ENCODE measurements around the gene PBX1. TPM values are rescaled to one million over a fixed set of nuclear protein-coding genes. Genes with fewer than 3 reads are reported as not detected.

The PBX1 gene
- total RNA-seq, 1 donor from 2014 or later: not detected

- Mint-ChIP-seq H3K4me3 (ENCODE audit: low read depth) (no peak overlapping the region), H3K9me3 (no peaks in the 10 kb centered on the region), H3K36me3 (ENCODE audit: low read depth) (no peaks in the 10 kb centered on the region), H3K27me3 (ENCODE audit: low read depth) (peaks cover 3% of the 10 kb centered on the region), H3K27ac (no peak overlapping the region), H3K4me1 (ENCODE audit: low read depth) (no peaks in the 10 kb centered on the region)
- intact Hi-C loops (cut with micrococcal nuclease): loop anchor here (10.0 kb wide), 1 partner anchor 1259 kb away; no protein-coding TSS in a partner anchor
- DNase-seq (ENCODE audit: low spot score): no peak
These were observed 225.0 kb downstream of the PBX1 start for GRCh38 chr1:164783778-164784555.

DNA sequence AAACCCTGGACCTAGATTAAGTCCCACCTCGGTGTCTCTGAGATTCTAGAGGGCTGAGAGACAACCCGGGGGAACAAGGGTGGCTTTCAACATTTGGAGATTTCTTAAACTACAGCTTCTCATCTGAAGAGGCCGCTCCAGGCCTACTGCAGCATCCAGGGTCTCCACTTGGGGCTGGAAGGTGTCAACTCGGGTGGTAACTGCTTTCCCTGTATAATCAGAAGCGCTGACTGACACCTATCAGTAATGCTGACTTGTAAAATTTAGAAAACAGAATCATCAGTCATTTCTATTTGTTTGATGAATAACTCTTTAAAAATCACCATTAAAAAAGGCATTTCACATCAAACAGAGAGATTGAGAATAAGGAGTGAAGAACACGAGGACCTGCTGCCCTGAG is 226.0 kb downstream of the PBX1 start:
- Mint-ChIP-seq H3K4me1 (ENCODE audit: low read depth) (no peaks in the 10 kb centered on the region), H3K27ac (no peak overlapping the region), H3K27me3 (ENCODE audit: low read depth) (peaks cover 3% of the 10 kb centered on the region), H3K4me3 (ENCODE audit: low read depth) (no peak overlapping the region), H3K36me3 (ENCODE audit: low read depth) (no peaks in the 10 kb centered on the region), H3K9me3 (no peaks in the 10 kb centered on the region)
- DNase-seq (ENCODE audit: low spot score): no peak
- intact Hi-C loops (cut with micrococcal nuclease): loop anchor here (10.0 kb wide), 1 partner anchor 1260 kb away; no protein-coding TSS in a partner anchor

GRCh38 chr1:164785841-164786534 is 227.0 kb downstream of the PBX1 start:
- intact Hi-C loops (cut with micrococcal nuclease): loop anchor here (2.0 to 10.0 kb wide), 2 partner anchors 1261 to 1375 kb away; no protein-coding TSS in a partner anchor
- DNase-seq (ENCODE audit: low spot score): no peak
- Mint-ChIP-seq H3K9me3 (no peaks in the 10 kb centered on the region), H3K27ac (no peak overlapping the region), H3K27me3 (ENCODE audit: low read depth) (peaks cover 3% of the 10 kb centered on the region), H3K36me3 (ENCODE audit: low read depth) (no peaks in the 10 kb centered on the region), H3K4me1 (ENCODE audit: low read depth) (no peaks in the 10 kb centered on the region), H3K4me3 (ENCODE audit: low read depth) (no peak overlapping the region)

- H3K27ac Mint-ChIP-seq: no peak overlapping the region
- intact Hi-C loops (cut with micrococcal nuclease): loop anchor here (2.0 to 10.0 kb wide), 2 partner anchors 1262 to 1376 kb away; no protein-coding TSS in a partner anchor
- H3K27me3 Mint-ChIP-seq (ENCODE audit: low read depth): peaks cover 3% of the 10 kb centered on the region
- no peaks in the 10 kb centered on the region for H3K4me1 Mint-ChIP-seq (ENCODE audit: low read depth)
- H3K4me3 Mint-ChIP-seq (ENCODE audit: low read depth): no peak overlapping the region
- DNase-seq (ENCODE audit: low spot score): peak; percentile 41
- no peaks in the 10 kb centered on the region for H3K36me3 Mint-ChIP-seq (ENCODE audit: low read depth)
- no peaks in the 10 kb centered on the region for H3K9me3 Mint-ChIP-seq
These were observed 228.2 kb downstream of the PBX1 start for GRCh38 chr1:164786980-164787833.

DNA sequence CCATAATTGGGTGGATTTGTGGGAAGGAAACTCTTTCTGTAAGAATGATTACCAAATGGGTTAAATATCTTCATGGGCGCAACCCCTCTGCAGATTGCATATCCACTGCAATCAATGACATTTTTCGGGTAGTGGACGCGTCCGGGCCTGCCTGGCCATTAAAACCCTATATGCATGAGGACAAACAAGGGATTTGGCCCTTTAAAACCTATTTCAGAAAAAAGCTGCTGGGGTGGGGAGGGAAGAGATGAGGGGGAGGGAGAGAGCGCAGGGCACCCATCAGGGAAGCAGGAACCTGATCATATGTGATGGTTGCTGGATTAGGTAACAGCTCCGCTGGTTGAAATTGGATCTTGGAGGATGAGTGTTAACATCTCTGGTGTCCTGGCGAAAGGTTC is 228.8 kb downstream of the PBX1 start:
- H3K4me1 Mint-ChIP-seq (ENCODE audit: low read depth): no peaks in the 10 kb centered on the region
- H3K36me3 Mint-ChIP-seq (ENCODE audit: low read depth): no peaks in the 10 kb centered on the region
- H3K9me3 Mint-ChIP-seq: no peaks in the 10 kb centered on the region
- DNase-seq (ENCODE audit: low spot score): no peak
- H3K4me3 Mint-ChIP-seq (ENCODE audit: low read depth): no peak overlapping the region
- H3K27ac Mint-ChIP-seq: no peak overlapping the region
- intact Hi-C loops (cut with micrococcal nuclease): loop anchor here (2.0 to 10.0 kb wide), 2 partner anchors 1263 to 1377 kb away; no protein-coding TSS in a partner anchor
- peaks cover 3% of the 10 kb centered on the region for H3K27me3 Mint-ChIP-seq (ENCODE audit: low read depth)

DNA sequence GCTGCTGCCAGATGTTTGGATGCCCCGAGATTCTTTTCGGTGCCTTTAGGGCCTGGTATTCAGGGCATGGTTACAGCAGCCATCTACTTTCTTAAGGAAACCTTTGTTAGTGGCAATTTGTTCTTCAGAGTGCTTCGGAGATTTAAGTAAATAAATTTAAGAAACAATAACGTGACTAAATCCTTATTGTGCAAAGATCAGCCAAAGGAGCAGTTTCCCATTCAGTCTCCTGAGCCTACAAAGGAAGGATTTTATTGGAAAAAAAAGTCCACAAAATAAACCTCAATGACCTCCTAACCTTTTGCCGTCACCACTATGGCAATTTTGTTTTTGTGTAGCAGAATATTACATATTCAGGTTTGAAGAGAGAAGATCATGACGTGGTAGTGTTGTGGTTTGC is 231.1 kb downstream of the PBX1 start:
- intact Hi-C loops (cut with micrococcal nuclease): no loop called here
- Mint-ChIP-seq H3K36me3 (ENCODE audit: low read depth) (no peaks in the 10 kb centered on the region), H3K4me1 (ENCODE audit: low read depth) (no peaks in the 10 kb centered on the region), H3K27me3 (ENCODE audit: low read depth) (peaks cover 3% of the 10 kb centered on the region), H3K27ac (no peak overlapping the region), H3K4me3 (ENCODE audit: low read depth) (no peak overlapping the region), H3K9me3 (no peaks in the 10 kb centered on the region)
- no peak for DNase-seq (ENCODE audit: low spot score)

GRCh38 chr1:164792410-164793004 is 233.5 kb downstream of the PBX1 start:
- no peak overlapping the region for H3K27ac Mint-ChIP-seq
- no peak overlapping the region for H3K4me3 Mint-ChIP-seq (ENCODE audit: low read depth)
- H3K36me3 Mint-ChIP-seq (ENCODE audit: low read depth): no peaks in the 10 kb centered on the region
- no peaks in the 10 kb centered on the region for H3K9me3 Mint-ChIP-seq
- no peak for DNase-seq (ENCODE audit: low spot score)
- no peaks in the 10 kb centered on the region for H3K4me1 Mint-ChIP-seq (ENCODE audit: low read depth)
- peaks cover 1% of the 10 kb centered on the region for H3K27me3 Mint-ChIP-seq (ENCODE audit: low read depth)
- intact Hi-C loops (cut with micrococcal nuclease): no loop called here

DNA sequence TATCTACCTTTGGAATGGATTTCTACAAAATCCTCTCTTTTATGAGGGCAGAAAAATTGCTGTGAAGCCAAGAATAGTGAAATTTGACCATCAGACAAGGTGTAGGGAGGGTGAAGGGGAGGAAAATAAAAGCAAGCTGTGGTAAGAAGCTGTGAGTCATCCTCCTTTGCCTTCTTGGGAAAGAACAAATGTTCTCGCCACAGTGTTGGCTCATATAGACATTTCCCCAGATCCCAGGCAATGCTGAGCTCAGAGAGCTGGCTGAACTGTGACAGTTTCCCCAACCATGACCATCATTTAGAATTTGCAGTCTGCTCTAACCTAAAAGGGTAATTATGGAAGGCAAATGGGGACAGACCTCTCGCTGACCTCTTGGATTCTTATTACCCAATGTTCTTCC is 235.4 kb downstream of the PBX1 start:
- H3K36me3 Mint-ChIP-seq (ENCODE audit: low read depth): no peaks in the 10 kb centered on the region
- H3K4me3 Mint-ChIP-seq (ENCODE audit: low read depth): no peak overlapping the region
- intact Hi-C loops (cut with micrococcal nuclease): no loop called here
- H3K9me3 Mint-ChIP-seq: no peaks in the 10 kb centered on the region
- H3K27ac Mint-ChIP-seq: no peak overlapping the region
- no peak for DNase-seq (ENCODE audit: low spot score)
- no peaks in the 10 kb centered on the region for H3K27me3 Mint-ChIP-seq (ENCODE audit: low read depth)
- H3K4me1 Mint-ChIP-seq (ENCODE audit: low read depth): no peaks in the 10 kb centered on the region

DNA sequence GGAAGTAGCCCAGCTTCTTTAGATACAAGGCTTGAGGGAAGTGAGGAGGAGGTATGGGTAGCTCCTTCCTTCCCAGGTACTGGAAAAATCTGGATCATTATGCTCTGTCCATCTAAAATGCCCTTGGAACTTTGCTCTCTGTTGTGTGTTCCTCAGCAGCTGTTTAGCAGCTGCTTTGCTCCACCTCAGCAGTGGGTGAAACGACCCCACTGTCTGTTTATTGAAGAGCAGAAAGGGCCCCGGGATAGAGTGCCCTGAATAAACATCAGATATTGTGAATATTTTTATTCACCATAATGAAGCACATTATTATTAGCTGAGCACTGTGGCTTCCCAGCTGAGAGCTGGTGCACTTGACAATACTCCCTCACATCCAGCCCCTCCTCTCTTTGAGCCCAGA is 237.9 kb downstream of the PBX1 start:
- Mint-ChIP-seq H3K9me3 (no peaks in the 10 kb centered on the region), H3K36me3 (ENCODE audit: low read depth) (no peaks in the 10 kb centered on the region), H3K27ac (no peak overlapping the region), H3K4me3 (ENCODE audit: low read depth) (no peak overlapping the region), H3K4me1 (ENCODE audit: low read depth) (no peaks in the 10 kb centered on the region), H3K27me3 (ENCODE audit: low read depth) (no peaks in the 10 kb centered on the region)
- no peak for DNase-seq (ENCODE audit: low spot score)
- intact Hi-C loops (cut with micrococcal nuclease): no loop called here

DNA sequence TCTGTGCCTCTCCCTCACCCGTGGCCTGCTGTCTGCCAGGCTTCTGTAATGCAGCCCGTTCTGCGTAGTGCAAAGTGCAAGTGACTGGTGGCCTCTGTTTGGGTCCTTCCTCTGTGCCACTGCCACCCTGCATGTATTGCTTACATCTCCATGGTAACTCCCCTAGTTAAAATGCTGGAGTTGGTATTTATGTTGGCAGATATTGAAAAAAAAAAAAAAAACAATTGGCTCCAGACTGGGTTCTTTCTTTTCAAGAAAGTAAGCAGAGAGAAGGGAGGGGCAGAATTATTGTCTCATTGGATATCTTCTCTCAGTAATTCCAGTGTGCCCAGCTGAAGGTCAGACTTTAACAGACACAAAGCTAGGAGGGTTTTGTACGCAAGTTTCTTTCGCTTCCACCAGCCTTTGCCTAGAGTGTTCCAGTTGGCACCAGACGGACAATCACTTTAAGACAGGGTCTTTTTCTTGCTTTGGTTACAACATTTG is 242.3 kb downstream of the PBX1 start:
- no peak overlapping the region for H3K4me3 Mint-ChIP-seq (ENCODE audit: low read depth)
- no peaks in the 10 kb centered on the region for H3K36me3 Mint-ChIP-seq (ENCODE audit: low read depth)
- H3K27me3 Mint-ChIP-seq (ENCODE audit: low read depth): no peaks in the 10 kb centered on the region
- no peak overlapping the region for H3K27ac Mint-ChIP-seq
- no peak for DNase-seq (ENCODE audit: low spot score)
- no peaks in the 10 kb centered on the region for H3K4me1 Mint-ChIP-seq (ENCODE audit: low read depth)
- intact Hi-C loops (cut with micrococcal nuclease): no loop called here
- H3K9me3 Mint-ChIP-seq: no peaks in the 10 kb centered on the region

- Mint-ChIP-seq H3K27ac (no peak overlapping the region), H3K4me3 (ENCODE audit: low read depth) (no peak overlapping the region), H3K36me3 (ENCODE audit: low read depth) (no peaks in the 10 kb centered on the region), H3K27me3 (ENCODE audit: low read depth) (no peaks in the 10 kb centered on the region), H3K4me1 (ENCODE audit: low read depth) (no peaks in the 10 kb centered on the region), H3K9me3 (no peaks in the 10 kb centered on the region)
- no peak for DNase-seq (ENCODE audit: low spot score)
- intact Hi-C loops (cut with micrococcal nuclease): no loop called here
These were observed 243.0 kb downstream of the PBX1 start for GRCh38 chr1:164801791-164802502.

Measured in activated T-helper 2 cell treated with anti-CD3 and anti-CD28 coated beads, Interferon-gamma antibody, Interleukin-2, Interleukin-4, amounts not matched to agents 10 μg/mL and 5 μg/mL and 100 μg/mL, durations not matched to agents 14 hours and 24 hours and 36 hours (primary cell).